Activated CD8-positive, alpha-beta T cell treated with anti-CD3 and anti-CD28 coated beads for 36 hours (primary cell): ENCODE results near the gene ZIC4. TPM values are rescaled to one million over a fixed set of nuclear protein-coding genes. Genes with fewer than 3 reads are reported as not detected.

Source experiments
- ATAC-seq: fragments of 200-7000 bp; cut with Tn5 transposase; one replicate; pipeline ENCODE4 v1.10.0; 2021; ENCODE audit warnings: mild to moderate bottlenecking, moderate library complexity
- CTCF ChIA-PET: fragments of 350-600 bp; sonication (Branson Sonifier 250); formaldehyde crosslinking; loops from one replicate; lab custom pipeline; 2021; ENCODE audit warnings: antibody characterized with exemption; lab: Charles Lee
- POLR2A ChIA-PET: fragments of 350-600 bp; sonication (Branson Sonifier 250); formaldehyde crosslinking; loops from one replicate; lab custom pipeline; 2021; ENCODE audit warnings: antibody characterized with exemption; lab: Charles Lee
- DNase-seq: peaks from one replicate; pipeline ENCODE4 v3.0.0-alpha.2; 2020
- H3K27ac Mint-ChIP-seq: one replicate; pipeline ENCODE4 v1.8.0; 2021; ENCODE audit warnings: mild to moderate bottlenecking, mixed read lengths
- H3K27me3 Mint-ChIP-seq: one replicate; pipeline ENCODE4 v1.8.0; 2021; ENCODE audit warnings: mixed read lengths
- H3K36me3 Mint-ChIP-seq: one replicate; pipeline ENCODE4 v1.8.0; 2021; ENCODE audit warnings: low read depth, mixed read lengths
- H3K4me1 Mint-ChIP-seq: one replicate; pipeline ENCODE4 v1.8.0; 2021; ENCODE audit warnings: low read depth, mixed read lengths
- H3K4me3 Mint-ChIP-seq: one replicate; pipeline ENCODE4 v1.8.0; 2021; ENCODE audit warnings: mild to moderate bottlenecking, moderate library complexity, mixed read lengths
- H3K9me3 Mint-ChIP-seq: one replicate; pipeline ENCODE4 v1.8.0; 2021; ENCODE audit warnings: mixed read lengths
- CTCF ChIP-seq: fragments of 200-600 bp; IDR thresholded peaks from one replicate; pipeline ENCODE4 v1.8.0; 2022; ENCODE audit warnings: antibody characterized with exemption, mild to moderate bottlenecking
- intact Hi-C: fragments of 100-400 bp; cut with micrococcal nuclease; formaldehyde crosslinking; loops from one replicate; pipeline ENCODE4 v1.10.0; 2022
- total RNA-seq, 2 experiments: library from RNA; stranded (reverse); gene quantifications; one replicate each; pipeline ENCODE4 v1.2.3, GENCODE V29; 2021

Gene ZIC4
- total RNA-seq, 2 experiments from 2014 or later = not detected

DNA sequence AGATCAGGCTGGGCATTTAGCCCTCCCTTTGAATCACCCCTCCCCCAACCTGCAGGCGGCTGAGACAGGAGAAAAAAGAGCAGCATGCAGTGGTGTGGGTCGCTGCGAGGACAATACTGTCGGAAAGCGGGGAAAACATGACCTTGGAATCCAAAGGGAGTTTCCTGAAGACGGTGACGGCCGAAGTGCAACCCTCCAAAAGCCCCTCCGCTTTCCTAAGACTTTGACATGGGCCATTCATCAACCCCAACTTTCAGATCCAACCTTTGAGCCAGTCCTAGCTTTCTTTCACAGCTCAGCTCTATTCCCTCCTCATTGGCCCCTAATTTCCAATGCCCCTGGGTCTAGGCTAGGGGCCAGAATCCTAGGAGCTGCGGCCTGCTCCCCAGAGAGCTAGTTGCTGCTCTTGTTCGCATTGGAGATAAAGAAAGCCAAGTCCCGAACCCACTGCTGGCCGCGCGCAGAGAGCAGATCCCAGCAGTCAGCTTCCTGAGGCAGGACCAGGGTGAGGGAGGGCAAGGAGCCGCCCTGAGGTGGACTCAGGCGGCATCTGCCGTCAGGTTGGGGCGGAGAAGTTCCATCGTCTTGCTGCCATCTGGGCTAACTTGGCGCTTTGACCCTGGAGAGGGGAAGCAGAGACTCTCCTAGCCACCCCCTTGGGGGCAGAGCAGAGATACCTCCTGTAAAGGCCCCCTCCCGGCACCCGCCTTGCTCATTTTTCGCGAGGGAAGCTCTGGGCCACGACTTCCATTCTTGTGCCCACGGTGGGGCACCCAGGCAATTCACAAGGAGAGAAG, 914 bp downstream of the ZIC4 start:
- CTCF ChIA-PET = interaction anchor here (1.0 kb wide), 1 partner anchor 44 kb away, joined by 3 read pairs; no protein-coding TSS in a partner anchor
- no peak overlapping the region for H3K4me3 Mint-ChIP-seq
- H3K9me3 Mint-ChIP-seq = peaks cover 2% of the 10 kb centered on the region
- peaks cover 15% of the 10 kb centered on the region for H3K36me3 Mint-ChIP-seq
- H3K27me3 Mint-ChIP-seq = peaks cover 66% of the 10 kb centered on the region
- intact Hi-C loops = no loop called here
- POLR2A ChIA-PET = no interaction called here
- H3K4me1 Mint-ChIP-seq = peaks cover 12% of the 10 kb centered on the region
- no peak for DNase-seq
- no peak overlapping the region for H3K27ac Mint-ChIP-seq
- ATAC-seq = no peak
- TF ChIP-seq CTCF = no peak

- Mint-ChIP-seq H3K27me3 (peaks cover 66% of the 10 kb centered on the region), H3K36me3 (peaks cover 15% of the 10 kb centered on the region), H3K4me1 (peaks cover 12% of the 10 kb centered on the region), H3K9me3 (peaks cover 2% of the 10 kb centered on the region), H3K4me3 (no peak overlapping the region), H3K27ac (no peak overlapping the region)
- ATAC-seq (no peak), DNase-seq (no peak)
- ChIA-PET CTCF (interaction anchor here (1.0 kb wide), 1 partner anchor 44 kb away, joined by 3 read pairs; no protein-coding TSS in a partner anchor), POLR2A (no interaction called here)
- TF ChIP-seq CTCF = no peak
- intact Hi-C loops = no loop called here
Observed at GRCh38 chr3:147404800-147405230, 1.5 kb downstream of the ZIC4 start.

DNA sequence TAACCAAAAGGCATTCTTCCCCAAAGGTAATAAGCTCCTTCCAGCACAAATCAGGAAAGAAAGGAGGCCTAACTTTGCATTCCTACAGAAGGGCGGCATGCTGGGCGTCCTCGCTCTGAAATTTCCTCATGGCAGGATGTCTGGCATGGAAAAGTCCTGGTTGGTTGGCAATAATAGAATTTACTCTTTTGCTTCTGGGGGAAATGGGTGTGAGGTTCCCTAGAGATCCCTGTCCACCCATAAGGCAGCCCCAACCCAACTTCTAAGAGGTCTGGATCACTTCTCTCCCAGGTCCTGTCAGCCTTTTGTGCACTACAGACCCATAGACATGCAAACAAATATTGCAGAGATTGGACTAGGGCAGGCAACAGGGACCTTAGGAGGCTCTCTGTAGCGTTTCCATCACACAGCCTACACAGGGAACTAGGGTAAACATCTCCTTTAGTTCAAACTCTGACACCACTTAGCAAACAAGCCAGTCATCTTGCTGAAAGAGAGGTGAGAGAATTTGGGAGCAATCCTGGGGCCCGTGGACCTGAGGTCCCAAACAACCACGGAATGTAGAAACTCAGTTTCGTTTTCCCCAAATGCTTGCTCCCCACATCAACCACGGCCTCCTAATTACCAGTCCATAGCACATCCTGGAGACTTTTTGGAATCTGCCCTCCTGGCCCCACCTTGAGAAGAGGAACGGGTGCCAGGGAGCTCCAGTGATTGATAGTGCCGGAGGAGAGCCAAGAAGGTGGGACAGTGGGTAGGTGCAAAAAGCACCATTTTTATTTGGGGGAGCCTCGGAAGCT, 2.1 kb downstream of the ZIC4 start:
- no peak overlapping the region for H3K4me3 Mint-ChIP-seq
- ATAC-seq (no peak), DNase-seq (no peak)
- POLR2A ChIA-PET = no interaction called here
- peaks cover 67% of the 10 kb centered on the region for H3K27me3 Mint-ChIP-seq
- H3K9me3 Mint-ChIP-seq = peaks cover 2% of the 10 kb centered on the region
- intact Hi-C loops = no loop called here
- H3K4me1 Mint-ChIP-seq = peaks cover 8% of the 10 kb centered on the region
- CTCF ChIA-PET = interaction anchor here (1.0 kb wide), 1 partner anchor 43 kb away, joined by 3 read pairs; no protein-coding TSS in a partner anchor
- no peak overlapping the region for H3K27ac Mint-ChIP-seq
- H3K36me3 Mint-ChIP-seq = peaks cover 15% of the 10 kb centered on the region
- no peak for TF ChIP-seq CTCF

DNA sequence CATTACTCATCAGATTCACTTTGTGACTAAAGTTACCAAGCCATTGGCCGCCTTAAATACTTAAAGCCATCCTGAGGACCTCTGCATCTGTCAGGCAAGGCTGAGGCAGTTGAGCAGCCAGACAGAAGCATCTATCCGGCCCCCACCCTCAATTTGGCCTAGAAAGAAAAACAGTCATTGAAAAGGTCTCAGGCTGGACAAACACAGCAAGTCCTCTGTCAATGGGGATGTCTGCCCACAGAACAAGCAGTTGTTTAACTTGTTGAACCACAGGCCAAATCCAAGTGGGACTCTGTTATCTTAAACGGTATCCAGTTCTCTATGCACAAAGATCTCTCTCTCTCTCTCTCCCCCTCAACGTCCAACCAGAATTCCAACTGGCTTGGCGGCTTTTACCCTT, 2.8 kb downstream of the ZIC4 start:
- Mint-ChIP-seq H3K36me3 (peaks cover 12% of the 10 kb centered on the region), H3K27ac (no peak overlapping the region), H3K4me1 (peaks cover 6% of the 10 kb centered on the region), H3K27me3 (peaks cover 65% of the 10 kb centered on the region), H3K4me3 (no peak overlapping the region), H3K9me3 (peaks cover 4% of the 10 kb centered on the region)
- DNase-seq (no peak), ATAC-seq (no peak)
- TF ChIP-seq CTCF = no peak
- ChIA-PET POLR2A (no interaction called here), CTCF (no interaction called here)
- intact Hi-C loops = no loop called here
